Hypothalamus (tissue), 51 donors: ENCODE results near the gene PIP4K2C.
"Not testable (repeated sequence)": the region's sequence is repeated elsewhere in the genome, so short reads cannot be mapped to it uniquely, and the experiment has no call there.

ENCODE experiments used
- DNase-seq, 51 donors: peaks; one replicate each; lab custom pipeline; 2025; lab: John Stamatoyannopoulos, UW

PIP4K2C gene

DNA sequence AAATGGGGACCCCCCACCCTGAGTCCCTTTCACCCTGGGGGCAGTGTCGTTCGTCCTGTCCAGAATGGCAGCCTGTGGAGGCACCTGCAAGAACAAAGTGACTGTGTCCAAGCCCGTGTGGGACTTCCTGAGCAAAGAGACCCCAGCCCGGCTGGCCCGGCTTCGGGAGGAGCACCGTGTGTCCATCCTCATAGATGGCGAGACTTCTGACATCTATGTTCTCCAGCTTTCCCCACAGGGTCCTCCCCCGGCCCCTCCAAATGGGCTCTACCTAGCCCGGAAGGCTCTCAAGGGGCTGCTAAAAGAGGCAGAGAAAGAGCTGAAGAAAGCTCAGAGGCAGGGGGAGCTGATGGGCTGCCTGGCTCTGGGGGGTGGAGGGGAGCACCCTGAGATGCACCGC lies 15.8 kb downstream of the PIP4K2C start:
- DNase-seq: no peak

DNA sequence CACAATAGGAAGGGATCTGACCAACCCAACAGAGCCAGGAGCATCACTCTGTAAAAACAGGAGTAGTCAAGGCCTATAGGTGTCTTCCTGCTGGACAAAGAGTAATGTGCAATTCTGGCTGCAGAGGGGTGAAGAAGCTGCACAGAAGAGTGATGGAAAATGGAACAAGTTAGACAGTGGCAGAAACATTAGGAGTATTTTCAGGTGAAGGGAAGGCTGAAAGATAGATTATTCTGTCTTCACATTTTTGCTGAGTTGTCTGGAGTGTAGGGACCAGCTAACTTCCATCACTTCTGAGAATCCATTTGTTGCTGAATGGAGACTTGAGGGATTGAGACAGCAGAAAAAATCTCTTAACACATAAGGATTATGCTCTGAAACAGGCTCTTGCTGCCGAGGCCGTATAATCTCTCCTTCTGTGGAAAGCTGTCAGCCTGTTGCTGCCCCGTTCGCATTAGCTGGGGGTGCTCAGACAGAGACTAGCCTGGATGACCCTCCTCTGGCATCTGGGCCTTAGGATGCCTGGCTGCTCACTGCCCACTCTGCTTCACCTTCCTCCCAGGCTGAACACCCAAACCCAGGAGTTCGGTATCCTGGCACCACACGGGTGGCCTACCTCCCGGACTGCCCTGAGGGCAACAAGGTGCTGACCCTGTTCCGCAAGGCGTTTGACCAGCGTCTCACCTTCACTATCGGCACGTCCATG lies 17.1 kb downstream of the PIP4K2C start:
- no peak for DNase-seq

DNA sequence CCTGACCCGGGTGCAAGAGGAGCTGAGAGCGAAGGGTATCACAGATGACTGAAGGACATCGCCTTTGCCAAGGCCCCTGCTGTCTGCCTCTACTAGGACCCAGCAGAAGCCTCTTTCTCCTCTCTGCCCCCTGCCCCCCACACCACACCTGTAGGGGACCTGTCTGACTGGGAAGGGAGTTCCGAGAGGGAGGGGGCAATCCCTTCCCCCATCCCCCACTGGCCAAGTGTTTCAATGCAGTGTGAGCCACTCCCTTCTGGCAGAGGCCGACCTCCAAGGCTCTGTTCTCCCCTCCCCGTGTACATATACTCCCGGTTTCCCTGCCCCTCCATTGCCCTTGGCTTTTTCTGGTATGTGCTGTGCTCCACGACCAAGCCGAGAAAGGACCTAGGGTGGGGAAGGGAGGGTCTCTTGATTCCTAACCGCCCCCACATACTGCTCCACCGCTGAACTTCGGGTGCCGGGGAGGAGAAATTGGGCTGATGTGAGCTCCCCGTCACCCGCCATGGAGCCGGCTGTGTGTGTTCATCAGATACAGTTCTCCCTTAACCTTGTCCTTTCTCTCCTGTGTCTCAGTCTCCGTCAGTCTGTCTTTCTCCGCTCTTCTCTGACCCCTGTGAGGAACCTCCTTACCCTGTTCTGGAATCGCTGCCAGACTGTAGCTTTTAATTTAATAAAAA lies 18.2 kb downstream of the PIP4K2C start:
- DNase-seq: no peak

DNA sequence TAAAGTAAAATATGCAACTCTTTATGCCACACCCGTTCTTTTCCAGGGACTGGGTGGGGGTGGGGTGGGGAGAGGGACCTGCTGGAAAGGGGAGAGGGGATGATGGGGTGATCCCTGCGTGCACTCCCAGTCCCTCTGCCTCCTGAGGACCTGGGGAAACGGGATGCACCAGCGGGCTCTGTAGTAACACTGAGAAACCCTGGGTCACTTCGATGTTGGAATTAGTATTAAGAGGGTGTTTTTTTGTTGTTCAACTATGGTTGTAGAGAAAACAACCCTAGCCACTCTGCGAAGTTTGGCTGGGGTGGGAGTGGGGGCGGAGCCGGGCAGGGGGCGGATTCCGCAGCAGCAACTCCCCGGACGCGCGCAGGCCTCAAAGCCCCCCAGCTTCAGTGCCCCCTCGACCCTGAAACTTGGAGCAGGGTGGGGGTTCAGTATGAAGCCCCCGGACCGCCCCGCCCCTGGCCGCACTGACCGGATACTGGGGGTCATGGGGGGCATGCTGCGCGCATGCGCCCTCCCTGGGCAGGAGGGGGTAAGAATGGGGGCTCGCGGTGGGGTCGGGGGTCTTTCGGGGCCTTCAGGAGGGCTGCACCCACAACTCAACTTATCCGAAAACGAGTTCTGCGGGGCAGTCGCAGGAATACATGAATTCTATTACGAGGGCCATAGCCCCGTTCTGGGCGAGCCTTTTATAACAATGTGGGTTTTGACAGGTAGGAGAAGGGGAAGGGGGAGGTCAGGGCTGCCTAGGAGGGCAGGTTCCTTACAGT lies 19.0 kb downstream of the PIP4K2C start:
- DNase-seq: no peak

DNA sequence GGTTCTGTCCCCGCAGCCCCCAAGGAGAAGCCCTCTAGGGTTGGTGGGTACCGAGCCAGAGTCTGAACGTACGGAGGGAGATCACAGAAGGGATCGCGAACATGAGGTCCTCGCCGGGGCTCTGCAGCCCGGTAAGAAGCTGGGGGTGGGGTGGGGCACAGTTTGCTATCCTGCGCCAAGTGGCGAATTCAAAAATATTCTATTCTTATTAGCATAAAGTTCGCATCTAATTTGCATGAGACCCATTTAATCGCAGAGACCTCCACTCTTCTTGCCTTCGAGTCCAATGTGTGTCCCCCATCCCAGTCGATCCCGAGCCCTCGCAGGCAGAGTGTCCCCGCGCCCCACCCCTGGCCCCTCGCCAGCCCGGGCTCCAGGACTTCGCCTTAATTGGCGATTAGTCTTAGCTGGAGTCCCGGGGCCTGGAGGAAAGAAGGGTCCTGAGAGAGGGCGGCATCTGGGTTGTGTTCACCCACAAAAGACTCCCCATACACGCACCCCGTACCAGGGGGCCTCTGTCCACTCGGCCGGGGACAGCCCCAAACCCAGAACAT lies 19.6 kb downstream of the PIP4K2C start:
- peak in 4 of 51 donors; percentile 13 to 40 (median 22) for DNase-seq

DNA sequence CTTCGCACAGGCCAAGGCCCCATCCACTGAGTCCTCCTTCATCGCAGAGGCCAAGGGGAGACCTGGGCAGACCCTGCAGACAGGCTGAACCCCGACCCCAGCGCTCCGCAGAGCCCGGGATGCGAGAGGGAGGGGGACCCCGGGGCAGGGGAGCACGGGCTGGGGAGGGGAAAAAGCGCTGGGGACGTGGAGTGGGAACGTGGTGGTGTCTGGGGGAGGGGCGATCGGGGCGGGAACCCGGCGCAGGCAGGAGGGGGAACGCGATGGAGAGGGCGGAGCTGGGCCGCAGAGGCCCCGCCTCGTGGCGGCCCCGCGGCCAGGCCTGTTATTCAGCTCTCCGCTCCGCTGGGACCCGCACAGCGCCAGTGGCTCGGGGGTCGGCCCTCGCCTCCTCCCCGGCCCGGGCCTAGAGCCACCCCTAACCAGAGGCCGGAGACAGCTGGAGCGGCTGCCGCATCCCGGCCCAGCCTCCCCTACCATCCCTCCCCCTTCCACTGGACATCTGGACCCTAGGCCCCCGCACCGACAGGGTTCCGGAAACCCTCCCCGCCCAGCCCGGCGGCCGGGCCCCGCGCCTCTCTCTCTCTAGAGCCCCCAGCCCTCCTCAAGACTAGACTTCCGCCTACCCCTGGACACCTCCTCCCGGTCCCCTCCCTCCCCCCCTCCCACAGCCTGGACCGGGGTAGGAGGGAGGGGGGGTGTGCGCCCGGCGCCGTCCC lies 20.3 kb downstream of the PIP4K2C start, which contains the start of gene ARHGEF25:
Gene ARHGEF25, plus strand, starts transcription at position 328 of the 719 bp plus-strand sequence. CDS start 460 bp downstream, outside the sequence.
- DNase-seq: peak in 39 of 51 donors; percentile 14 to 73 (median 46)

DNA sequence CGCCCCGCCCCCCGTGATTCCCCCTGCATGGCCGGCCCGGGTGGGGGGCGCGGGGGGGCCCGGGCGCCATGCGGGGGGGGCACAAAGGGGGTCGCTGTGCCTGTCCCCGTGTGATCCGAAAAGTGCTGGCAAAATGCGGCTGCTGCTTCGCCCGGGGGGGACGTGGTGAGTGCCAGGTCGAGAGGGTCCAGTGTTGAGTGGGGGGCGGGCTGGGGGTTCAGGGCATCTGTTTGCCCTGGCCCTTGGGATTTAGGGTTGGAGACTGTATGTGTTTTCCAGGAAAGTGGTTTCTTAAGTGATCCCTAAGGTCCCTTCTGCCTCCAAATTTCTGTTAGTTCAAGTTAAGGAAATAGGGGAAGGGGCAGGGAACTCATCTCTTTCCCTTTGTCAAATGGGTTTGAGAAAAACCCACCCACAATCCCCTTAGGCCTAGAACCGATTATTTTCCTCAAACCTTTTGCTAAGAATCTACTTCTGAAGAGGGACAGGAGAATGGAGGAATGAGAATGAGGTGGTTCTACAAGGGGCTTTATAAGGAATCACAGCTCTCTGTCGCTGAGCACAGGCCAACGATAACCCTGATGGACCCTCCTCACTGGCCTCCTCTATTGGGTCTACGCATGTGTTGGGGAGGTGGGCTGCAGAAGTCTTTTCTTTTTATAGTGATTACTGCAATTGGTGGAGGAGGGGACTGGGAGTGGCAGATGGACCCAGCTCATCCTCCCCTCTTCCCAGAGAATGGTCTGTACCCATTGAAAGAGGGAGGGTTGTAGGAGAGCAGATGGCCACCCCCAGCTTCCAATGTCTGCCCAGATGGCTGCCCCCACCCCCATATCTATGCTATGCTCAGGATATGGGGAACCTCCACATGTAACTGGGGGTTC lies 21.1 kb downstream of the PIP4K2C start:
- DNase-seq: no peak

DNA sequence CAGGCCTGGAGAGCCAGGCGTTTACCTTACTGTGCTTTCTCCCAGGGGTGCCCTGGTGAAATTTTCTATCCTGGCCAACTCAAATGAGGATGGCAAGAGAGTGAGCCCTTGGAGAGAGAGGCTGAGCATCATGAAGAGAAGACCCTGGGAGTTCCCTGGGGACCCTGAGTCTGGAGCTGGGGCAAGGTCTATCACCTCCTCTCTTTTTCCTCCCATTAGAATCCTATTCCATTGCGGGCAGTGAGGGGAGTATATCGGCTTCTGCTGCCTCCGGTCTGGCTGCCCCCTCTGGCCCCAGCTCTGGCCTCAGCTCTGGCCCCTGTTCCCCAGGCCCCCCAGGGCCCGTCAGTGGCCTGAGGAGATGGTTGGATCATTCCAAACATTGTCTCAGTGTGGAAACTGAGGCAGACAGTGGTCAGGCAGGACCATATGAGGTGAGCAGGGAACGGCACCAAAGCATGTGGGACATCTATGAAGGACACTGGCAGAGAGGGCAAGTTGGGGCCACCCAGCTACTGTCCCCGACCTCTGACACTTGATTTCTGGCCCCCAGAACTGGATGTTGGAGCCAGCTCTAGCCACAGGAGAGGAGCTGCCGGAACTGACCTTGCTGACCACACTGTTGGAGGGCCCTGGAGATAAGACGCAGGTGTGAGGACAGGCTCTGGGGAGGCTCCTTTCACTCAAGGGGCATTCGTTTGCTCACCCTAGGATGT lies 21.9 kb downstream of the PIP4K2C start:
- DNase-seq: no peak

DNA sequence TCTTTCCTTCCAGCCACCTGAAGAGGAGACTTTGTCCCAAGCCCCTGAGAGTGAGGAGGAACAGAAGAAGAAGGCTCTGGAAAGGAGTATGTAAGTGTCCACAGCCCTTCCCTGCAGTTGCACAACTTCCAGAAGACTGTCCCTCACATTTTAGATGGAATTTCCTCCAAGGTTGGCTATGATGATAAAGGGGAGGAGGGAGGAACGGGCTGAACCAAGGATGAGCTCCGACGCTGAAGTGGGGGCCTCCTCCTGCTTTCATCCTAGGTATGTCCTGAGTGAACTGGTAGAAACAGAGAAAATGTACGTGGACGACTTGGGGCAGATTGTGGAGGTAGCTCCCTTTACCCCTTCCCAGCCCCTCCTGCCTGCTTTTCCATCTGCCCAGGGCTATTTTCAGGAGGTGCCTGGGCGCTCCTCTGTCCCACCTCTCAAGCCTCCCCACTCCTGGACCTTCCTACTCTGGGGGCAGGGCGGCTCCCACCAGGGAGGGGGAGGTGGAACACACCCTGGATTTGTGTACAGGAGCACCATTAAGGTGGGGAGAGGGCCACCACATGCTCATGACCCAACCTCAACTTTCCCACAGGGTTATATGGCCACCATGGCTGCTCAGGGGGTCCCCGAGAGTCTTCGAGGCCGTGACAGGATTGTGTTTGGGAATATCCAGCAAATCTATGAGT lies 22.6 kb downstream of the PIP4K2C start:
- DNase-seq: no peak

DNA sequence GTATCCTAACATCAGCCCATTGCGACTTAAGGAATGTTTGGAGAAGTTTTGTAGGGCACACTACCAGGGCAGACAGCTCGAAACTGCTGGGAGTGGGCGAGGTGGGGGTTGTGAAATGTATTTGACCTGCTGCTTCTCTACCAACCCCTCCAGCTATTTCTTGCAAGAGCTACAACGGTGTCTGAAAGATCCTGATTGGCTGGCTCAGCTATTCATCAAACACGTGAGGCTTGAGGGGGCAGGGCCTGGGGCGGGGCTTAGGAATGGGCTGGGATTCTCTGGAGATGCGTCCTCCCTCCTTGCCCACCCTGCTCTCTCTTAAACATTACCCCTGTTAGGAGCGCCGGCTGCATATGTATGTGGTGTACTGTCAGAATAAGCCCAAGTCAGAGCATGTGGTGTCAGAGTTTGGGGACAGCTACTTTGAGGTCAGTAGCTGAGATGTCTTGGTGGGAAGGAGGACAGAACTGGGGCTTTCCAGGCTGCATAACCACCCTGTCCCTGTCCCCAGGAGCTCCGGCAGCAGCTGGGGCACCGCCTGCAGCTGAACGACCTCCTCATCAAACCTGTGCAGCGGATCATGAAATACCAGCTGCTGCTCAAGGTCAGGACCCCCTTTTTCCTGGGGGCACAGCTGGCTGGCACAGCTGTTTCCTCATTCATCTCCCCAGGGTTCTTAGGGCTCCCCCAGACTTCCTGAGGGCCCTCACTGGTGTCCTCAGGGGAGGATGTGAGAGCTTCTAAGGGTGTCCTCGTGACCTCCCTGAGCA lies 23.4 kb downstream of the PIP4K2C start:
- DNase-seq: peak in 3 of 51 donors; percentile 8 to 36 (median 10)

DNA sequence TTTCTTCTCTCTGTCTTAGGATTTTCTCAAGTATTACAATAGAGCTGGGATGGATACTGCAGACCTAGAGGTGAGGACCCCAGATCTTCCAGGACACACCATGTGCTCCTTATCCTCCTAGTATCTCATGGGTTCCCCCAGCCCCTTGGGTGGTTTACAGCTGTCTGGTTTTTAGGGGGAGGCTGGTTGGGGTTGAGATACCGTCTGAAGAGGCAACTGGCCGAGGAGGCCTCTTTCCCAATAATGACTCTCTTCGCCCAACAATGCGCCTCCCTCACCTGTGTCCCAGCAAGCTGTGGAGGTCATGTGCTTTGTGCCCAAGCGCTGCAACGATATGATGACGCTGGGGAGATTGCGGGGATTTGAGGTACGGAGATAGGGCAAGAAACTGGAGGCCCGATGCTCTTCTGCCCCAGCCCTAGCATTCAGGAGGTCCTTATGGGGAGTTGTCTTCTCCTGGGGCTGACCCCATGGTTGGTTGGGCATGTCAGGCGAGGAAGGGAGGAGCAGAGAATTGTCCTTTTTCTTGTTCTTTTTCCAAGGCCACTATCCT lies 24.0 kb downstream of the PIP4K2C start:
- DNase-seq: no peak

DNA sequence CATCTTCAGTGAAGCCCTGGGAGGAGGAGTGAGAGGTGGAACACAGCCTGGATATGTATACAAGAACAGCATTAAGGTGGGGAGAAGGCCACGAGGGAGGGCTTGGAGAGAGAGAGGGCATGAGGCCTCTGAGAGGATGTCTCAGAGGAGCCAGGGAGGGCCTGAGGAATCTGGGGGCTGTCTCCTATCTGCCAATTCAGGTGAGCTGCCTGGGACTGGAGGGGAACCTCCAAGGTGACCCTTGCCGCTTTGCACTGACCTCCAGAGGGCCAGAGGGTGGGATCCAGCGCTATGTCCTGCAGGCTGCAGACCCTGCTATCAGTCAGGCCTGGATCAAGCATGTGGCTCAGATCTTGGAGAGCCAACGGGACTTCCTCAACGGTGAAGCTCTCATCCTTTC lies 24.6 kb downstream of the PIP4K2C start:
- no peak for DNase-seq

DNA sequence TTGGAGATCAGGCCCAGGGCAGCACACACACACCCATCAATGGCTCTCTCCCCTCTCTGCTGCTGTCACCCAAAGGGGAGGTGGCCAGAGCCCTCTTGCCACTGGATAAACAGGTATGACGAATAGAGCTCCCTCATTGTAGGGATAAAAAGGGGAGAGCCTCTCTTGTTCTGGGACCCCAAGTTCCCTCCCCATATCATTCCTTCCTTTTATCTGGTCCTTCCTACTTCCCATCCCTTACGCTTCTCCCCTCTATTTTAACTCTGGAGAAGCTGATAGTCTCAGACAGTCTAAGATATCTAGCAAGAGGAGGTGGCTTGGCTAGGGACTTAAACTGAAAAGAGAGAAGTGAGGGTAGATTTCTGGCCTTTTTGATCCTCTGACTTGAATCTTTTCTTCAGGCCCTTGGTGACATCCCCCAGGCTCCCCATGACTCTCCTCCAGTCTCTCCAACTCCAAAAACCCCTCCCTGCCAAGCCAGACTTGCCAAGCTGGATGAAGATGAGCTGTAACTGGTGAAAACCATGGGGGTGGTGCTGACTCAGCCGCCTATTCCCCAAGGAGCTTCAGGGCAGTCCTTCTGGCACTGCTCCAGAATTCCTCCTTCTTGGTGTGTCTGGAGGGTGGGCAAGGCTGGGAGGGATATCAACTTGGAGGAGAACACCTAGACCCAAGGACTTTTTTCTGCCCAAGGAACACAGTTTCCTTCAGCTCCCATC lies 25.6 kb downstream of the PIP4K2C start:
- DNase-seq: peak in 3 of 51 donors; percentile 5 to 58 (median 14)

DNA sequence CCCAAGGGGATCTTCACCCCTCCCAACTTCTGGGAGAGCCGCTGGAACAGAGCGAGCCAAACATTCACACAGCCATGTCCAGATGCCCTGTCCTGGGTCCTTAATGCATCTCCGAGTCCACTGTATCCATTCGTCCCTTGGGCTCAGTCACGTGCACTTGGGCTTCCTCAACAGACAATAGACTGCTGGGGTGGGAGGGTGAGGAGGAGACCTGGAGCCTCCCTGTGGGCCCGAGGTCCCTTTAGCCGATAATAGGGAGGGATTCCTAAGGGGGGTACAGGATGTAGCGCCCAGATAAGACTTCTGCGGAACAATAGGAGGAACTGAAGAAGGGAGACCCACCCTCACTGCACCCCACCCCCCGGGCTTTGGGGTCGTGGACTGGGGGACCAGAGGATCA lies 26.9 kb downstream of the PIP4K2C start:
- DNase-seq: no peak

DNA sequence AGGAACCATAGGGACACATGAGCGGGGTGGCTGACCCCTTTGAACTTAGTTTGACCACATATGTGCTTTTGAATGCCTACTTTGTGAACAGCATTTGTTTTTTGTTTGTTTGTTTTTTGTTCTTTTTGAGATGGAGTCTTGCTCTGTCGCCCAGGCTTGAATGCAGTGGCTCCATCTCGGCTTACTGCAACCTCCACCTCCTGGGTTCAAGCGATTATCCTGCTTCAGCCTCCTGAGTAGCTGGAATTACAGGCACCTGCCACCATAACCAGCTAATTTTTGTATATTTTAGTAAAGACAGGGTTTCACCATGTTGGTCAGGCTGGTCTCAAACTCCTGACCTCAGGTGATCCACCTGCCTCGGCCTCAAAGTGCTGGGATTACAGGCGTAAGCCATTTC lies 27.4 kb downstream of the PIP4K2C start:
- DNase-seq: not testable (repeated sequence)

DNA sequence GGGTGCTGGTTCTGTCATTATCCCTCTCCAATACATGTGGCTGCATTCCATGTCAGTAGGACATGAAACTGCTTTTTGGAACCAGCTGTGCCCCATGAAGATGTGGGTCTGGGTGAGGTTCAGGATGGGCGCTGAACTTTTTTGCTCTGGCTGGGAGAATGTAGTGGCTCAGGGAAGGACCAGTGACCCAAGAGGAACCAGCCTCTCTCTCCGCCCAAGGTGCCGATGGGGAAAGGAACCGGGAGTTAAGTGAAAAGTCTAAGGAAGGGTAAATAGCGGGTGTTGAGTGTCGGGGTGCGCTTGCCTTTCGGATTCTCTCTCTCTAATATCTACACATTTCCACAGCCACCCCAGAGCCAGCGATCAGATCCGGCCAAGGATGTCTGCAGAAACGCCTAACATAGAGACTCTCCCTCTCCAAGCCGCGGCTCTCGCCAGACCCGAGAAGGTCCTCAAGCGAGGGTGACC lies 28.0 kb downstream of the PIP4K2C start:
- no peak for DNase-seq
